Mesothelial cell of epicardium (in vitro differentiated cells): ENCODE results near the gene BNC2. TPM values are rescaled to one million over a fixed set of nuclear protein-coding genes. Genes with fewer than 3 reads are reported as not detected.

ENCODE experiments used
- DNase-seq, 2 experiments: peaks; one replicate each; pipeline ENCODE4 v3.0.0; 2021; ENCODE audit warnings: low spot score in 2 of 2; ENCODE audit not compliant: unreplicated experiment in 2 of 2
- H3K27ac Mint-ChIP-seq: 2 replicates; pipeline ENCODE4 v1.8.0; 2021; ENCODE audit warnings: mixed read lengths
- H3K27me3 Mint-ChIP-seq: 2 replicates; pipeline ENCODE4 v1.8.0; 2021; ENCODE audit warnings: low read depth, mixed read lengths
- H3K36me3 Mint-ChIP-seq: 2 replicates; pipeline ENCODE4 v1.8.0; 2021; ENCODE audit warnings: mixed read lengths
- H3K4me1 Mint-ChIP-seq: 2 replicates; pipeline ENCODE4 v1.8.0; 2021; ENCODE audit warnings: mixed read lengths
- H3K4me3 Mint-ChIP-seq: 2 replicates; pipeline ENCODE4 v1.8.0; 2021; ENCODE audit warnings: mild to moderate bottlenecking, moderate library complexity, mixed read lengths
- H3K9me3 Mint-ChIP-seq: 2 replicates; pipeline ENCODE4 v1.8.0; 2021; ENCODE audit warnings: mixed read lengths
- CTCF ChIP-seq: fragments of 200-600 bp; sonication (generic); IDR thresholded peaks from one replicate; pipeline ENCODE4 v1.5.0; 2021; ENCODE audit warnings: antibody characterized with exemption; ENCODE audit not compliant: unreplicated experiment
- total RNA-seq: library from RNA; stranded (reverse); gene quantifications from 3 replicates; pipeline ENCODE4 v1.2.1, GENCODE V29; 2021

The BNC2 gene
- total RNA-seq, 1 donor from 2014 or later: 45.1 TPM

DNA sequence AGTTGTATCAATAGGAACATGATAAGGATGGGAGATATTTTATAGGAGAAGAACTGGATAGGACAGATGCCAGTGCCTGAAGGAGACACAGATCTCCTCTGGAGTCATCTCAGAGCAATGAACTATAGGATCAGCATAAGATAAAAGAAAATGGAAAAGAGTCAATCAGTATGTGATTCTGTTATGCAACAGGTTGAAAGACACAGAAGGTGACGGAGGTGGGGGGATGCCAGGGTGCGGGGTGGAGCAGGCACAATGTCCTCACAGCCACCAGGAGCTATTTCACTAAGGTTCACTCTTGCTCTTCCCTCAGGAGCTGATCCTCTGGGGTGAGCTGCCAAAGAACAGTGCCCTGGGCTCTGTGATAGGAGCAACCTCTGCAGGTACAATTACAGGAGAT lies 179.8 kb downstream of the BNC2 start:
- no peak for DNase-seq
- no peak for TF ChIP-seq CTCF
- H3K4me1 Mint-ChIP-seq: peaks cover 26% of the 10 kb centered on the region
- H3K9me3 Mint-ChIP-seq: no peaks in the 10 kb centered on the region
- no peak overlapping the region for H3K4me3 Mint-ChIP-seq
- H3K27ac Mint-ChIP-seq: no peak overlapping the region
- no peaks in the 10 kb centered on the region for H3K27me3 Mint-ChIP-seq
- H3K36me3 Mint-ChIP-seq: no peaks in the 10 kb centered on the region

DNA sequence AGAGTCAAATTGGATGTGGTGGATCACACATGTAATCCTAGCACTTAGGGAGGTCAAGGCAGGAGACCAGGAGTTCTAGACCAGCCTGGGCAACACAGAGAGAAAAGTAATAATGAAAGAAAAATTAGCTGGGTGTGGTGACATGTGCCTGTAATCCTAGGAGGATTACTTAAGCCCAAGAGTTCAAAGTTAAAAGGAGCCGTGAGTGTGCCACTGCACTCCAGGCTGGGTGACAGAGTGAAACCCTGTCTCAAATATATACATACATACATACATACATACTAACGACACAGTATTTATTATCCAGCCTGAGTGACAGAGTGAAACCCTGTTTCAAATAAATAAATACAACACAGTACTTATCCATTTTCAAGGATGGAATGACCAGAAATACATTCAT lies 180.3 kb downstream of the BNC2 start:
- H3K9me3 Mint-ChIP-seq: no peaks in the 10 kb centered on the region
- H3K36me3 Mint-ChIP-seq: no peaks in the 10 kb centered on the region
- peaks cover 26% of the 10 kb centered on the region for H3K4me1 Mint-ChIP-seq
- TF ChIP-seq CTCF: no peak
- H3K27ac Mint-ChIP-seq: no peak overlapping the region
- H3K27me3 Mint-ChIP-seq: no peaks in the 10 kb centered on the region
- no peak overlapping the region for H3K4me3 Mint-ChIP-seq
- DNase-seq: no peak

GRCh38 chr9:16689351-16689938 lies 181.0 kb downstream of the BNC2 start:
- no peaks in the 10 kb centered on the region for H3K36me3 Mint-ChIP-seq
- no peaks in the 10 kb centered on the region for H3K9me3 Mint-ChIP-seq
- peaks cover 26% of the 10 kb centered on the region for H3K4me1 Mint-ChIP-seq
- H3K27me3 Mint-ChIP-seq: no peaks in the 10 kb centered on the region
- peak overlapping the region; percentile 68 for H3K27ac Mint-ChIP-seq
- no peak for DNase-seq
- H3K4me3 Mint-ChIP-seq: no peak overlapping the region
- no peak for TF ChIP-seq CTCF

GRCh38 chr9:16688814-16689213 lies 181.7 kb downstream of the BNC2 start:
- TF ChIP-seq CTCF: no peak
- H3K4me3 Mint-ChIP-seq: no peak overlapping the region
- DNase-seq: no peak
- H3K9me3 Mint-ChIP-seq: no peaks in the 10 kb centered on the region
- no peak overlapping the region for H3K27ac Mint-ChIP-seq
- no peaks in the 10 kb centered on the region for H3K27me3 Mint-ChIP-seq
- no peaks in the 10 kb centered on the region for H3K36me3 Mint-ChIP-seq
- peaks cover 26% of the 10 kb centered on the region for H3K4me1 Mint-ChIP-seq

DNA sequence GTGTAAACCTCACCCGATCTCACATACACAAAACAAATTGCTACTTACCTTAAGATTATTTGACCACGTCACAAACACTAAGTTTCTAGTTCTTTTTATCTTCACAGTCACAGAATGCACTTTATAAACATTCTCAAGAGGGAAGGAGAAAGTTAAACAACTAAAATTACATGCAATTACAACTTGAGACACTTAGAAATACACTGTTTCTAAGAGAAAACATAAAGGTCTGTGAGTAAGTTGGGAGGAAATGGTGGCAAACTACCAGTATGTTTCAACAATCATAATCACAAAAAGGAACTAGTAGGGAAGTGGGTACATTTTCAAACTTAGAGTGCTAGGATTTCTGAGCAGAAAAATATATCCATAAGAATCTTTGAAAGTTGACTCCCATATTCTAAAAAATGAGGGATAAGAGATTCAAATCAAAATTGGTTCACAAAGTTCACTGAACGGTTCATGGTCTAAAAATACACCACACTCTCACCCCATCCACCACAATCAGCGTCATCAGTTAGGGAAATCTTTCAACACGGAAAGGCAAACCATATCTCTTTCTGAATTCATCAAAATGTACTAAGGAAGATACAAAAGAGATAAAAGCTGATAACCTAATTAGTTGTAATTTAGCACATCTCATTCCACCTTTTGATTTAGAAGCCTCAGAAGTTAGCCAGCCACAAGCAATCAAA lies 182.6 kb downstream of the BNC2 start:
- Mint-ChIP-seq H3K27me3 (no peaks in the 10 kb centered on the region), H3K27ac (peak overlapping the region; percentile 9), H3K36me3 (no peaks in the 10 kb centered on the region), H3K4me3 (no peak overlapping the region), H3K9me3 (no peaks in the 10 kb centered on the region), H3K4me1 (peaks cover 27% of the 10 kb centered on the region)
- no peak for DNase-seq
- TF ChIP-seq CTCF: no peak
